Ascending aorta (tissue), 2 donors: ENCODE results near the gene SLK. TPM values are rescaled to one million over a fixed set of nuclear protein-coding genes. Genes with fewer than 3 reads are reported as not detected.

Source experiments
- DNase-seq, 2 donors: peaks; one replicate each; pipeline ENCODE4 v3.0.0-alpha.2; 2019; ENCODE audit warnings: low spot score in 2 of 2
- H3K27ac ChIP-seq, 2 donors: fragments of 200-600 bp; sonication (generic); one replicate each; pipeline ENCODE4 v1.5.1; 2016 to 2017; ENCODE audit warnings: mild to moderate bottlenecking in 1 of 2
- H3K27me3 ChIP-seq: fragments of 200-600 bp; sonication (generic); one replicate; pipeline ENCODE4 v1.5.1; 2017
- H3K36me3 ChIP-seq, 2 donors: fragments of 200-600 bp; sonication (generic); one replicate each; pipeline ENCODE4 v1.5.1; 2016
- H3K4me1 ChIP-seq, 2 donors: fragments of 200-600 bp; sonication (generic); one replicate each; pipeline ENCODE4 v1.5.1; 2016 to 2017; ENCODE audit warnings: mild to moderate bottlenecking in 1 of 2
- H3K4me3 ChIP-seq, 2 donors: fragments of 200-600 bp; sonication (generic); one replicate each; pipeline ENCODE4 v1.5.1; 2016 to 2017; ENCODE audit warnings: mild to moderate bottlenecking in 1 of 2
- H3K9me3 ChIP-seq, 2 donors: fragments of 200-600 bp; sonication (generic); one replicate each; pipeline ENCODE4 v1.5.1; 2016
- CTCF ChIP-seq, 3 experiments: fragments of 200-600 bp in 2 of 3; fragments of 450-650 bp in 1 of 3; sonication (generic) in 2 of 3; IDR thresholded peaks; one replicate each; pipeline ENCODE4 v1.5.1; 2016 to 2019; ENCODE audit warnings: antibody characterized with exemption in 3 of 3, mild to moderate bottlenecking in 1 of 3, moderate library complexity in 1 of 3
- intact Hi-C: fragments of 100-400 bp; cut with DNase I; formaldehyde crosslinking; loops from one replicate; pipeline ENCODE4 v1.15.1; 2023
- total RNA-seq: library from RNA; depleted of rRNA; stranded (reverse); fragments of >200 nt; gene quantifications from one replicate; pipeline ENCODE4 v1.1.0, GENCODE V29; 2016

SLK gene
- total RNA-seq, 1 donor from 2014 or later: 26.1 TPM

DNA sequence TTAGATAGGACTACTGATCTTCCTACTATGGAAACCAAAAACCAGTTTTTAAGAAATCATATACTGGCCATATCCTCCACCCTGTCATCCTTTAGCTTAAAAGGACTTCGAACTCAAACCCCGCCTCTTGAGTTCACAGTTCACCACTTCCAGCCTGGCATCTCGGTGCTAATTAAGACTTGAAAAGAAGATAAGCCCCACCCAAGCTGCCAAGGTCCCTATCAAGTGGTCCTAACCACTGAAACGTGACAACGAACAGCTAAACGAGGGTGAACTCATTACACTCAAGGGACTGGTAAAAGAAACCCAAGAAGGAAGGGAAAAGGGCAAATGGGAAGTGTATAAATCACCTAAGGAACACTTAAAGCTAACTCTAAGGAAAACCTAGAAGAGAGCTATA, 102.7 kb downstream of the SLK start:
- peak in 1 of 2 donors; percentile 18 for DNase-seq
- H3K4me3 ChIP-seq: no peak overlapping the region
- intact Hi-C loops: no loop called here
- H3K27me3 ChIP-seq: no peaks in the 10 kb centered on the region
- no peak for TF ChIP-seq CTCF (IDR thresholded peaks at IDR 0.05)
- H3K9me3 ChIP-seq: no peaks in the 10 kb centered on the region
- no peaks in the 10 kb centered on the region for H3K36me3 ChIP-seq
- H3K4me1 ChIP-seq: no peaks in the 10 kb centered on the region
- no peak overlapping the region for H3K27ac ChIP-seq

GRCh38 chr10:104072786-104073185, 105.8 kb downstream of the SLK start:
- DNase-seq: no peak
- H3K27ac ChIP-seq: no peak overlapping the region
- no peaks in the 10 kb centered on the region for H3K27me3 ChIP-seq
- H3K36me3 ChIP-seq: no peaks in the 10 kb centered on the region
- no peak for TF ChIP-seq CTCF (IDR thresholded peaks at IDR 0.05)
- H3K9me3 ChIP-seq: no peaks in the 10 kb centered on the region
- H3K4me3 ChIP-seq: no peak overlapping the region
- no peaks in the 10 kb centered on the region for H3K4me1 ChIP-seq
- intact Hi-C loops: no loop called here

DNA sequence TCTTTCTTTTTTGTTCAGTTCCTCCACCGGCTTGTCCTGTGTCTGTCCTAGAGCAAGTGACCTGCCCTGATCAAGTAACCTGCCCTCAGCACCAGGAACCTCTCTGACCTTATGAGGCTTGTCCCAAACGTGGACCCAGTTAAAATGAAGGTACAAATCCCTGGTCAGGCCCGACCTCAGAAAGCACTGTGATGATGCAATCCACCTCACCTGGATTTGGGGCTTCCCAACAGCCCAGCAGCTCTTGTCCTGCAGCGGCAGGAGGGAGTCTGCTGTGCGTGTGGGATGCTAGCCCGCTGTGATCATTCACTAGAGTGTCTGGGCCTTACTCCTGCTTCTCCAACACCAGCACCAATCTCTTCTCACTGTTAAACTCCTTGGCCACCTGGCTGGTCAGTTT, 107.6 kb downstream of the SLK start:
- Histone ChIP-seq H3K27me3 (no peaks in the 10 kb centered on the region), H3K9me3 (no peaks in the 10 kb centered on the region), H3K36me3 (no peaks in the 10 kb centered on the region), H3K27ac (no peak overlapping the region), H3K4me3 (no peak overlapping the region), H3K4me1 (no peaks in the 10 kb centered on the region)
- TF ChIP-seq CTCF (IDR thresholded peaks at IDR 0.05): no peak
- intact Hi-C loops: no loop called here
- no peak for DNase-seq

DNA sequence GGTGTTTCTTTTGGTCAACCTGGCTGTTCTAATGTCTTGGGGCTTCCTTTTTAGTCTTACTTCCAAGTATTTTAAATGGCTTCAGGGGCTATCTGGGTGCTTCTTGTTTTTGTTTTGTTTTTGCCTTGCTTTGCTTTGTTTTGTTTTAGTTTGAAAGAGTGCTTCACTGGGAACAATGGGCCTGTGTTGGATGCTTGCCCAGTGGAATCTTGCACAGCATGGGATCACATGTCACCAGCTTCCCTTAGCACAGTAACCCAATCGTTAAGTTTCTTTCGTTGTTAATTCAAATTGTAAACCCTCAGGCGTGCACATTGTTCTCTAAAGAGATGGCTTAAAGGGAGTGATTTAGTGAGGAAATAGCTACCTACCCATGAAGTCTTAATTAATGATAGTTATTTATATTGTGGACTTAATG, 109.8 kb downstream of the SLK start:
- DNase-seq: no peak
- intact Hi-C loops: no loop called here
- H3K27me3 ChIP-seq: no peaks in the 10 kb centered on the region

GRCh38 chr10:104077247-104077646, 110.3 kb downstream of the SLK start:
- no peak overlapping the region for H3K27ac ChIP-seq
- intact Hi-C loops: no loop called here
- DNase-seq: no peak

More for the DNA sequence above, 109.8 kb downstream of the SLK start:
- no peak overlapping the region for H3K4me3 ChIP-seq
- H3K36me3 ChIP-seq: no peaks in the 10 kb centered on the region
- TF ChIP-seq CTCF (IDR thresholded peaks at IDR 0.05): no peak
- no peaks in the 10 kb centered on the region for H3K9me3 ChIP-seq
- H3K4me1 ChIP-seq: no peaks in the 10 kb centered on the region
- no peak overlapping the region for H3K27ac ChIP-seq

More at GRCh38 chr10:104077247-104077646, 110.3 kb downstream of the SLK start:
- Histone ChIP-seq H3K9me3 (no peaks in the 10 kb centered on the region), H3K4me1 (no peaks in the 10 kb centered on the region), H3K4me3 (no peak overlapping the region), H3K36me3 (no peaks in the 10 kb centered on the region), H3K27me3 (no peaks in the 10 kb centered on the region)
- no peak for TF ChIP-seq CTCF (IDR thresholded peaks at IDR 0.05)
